SK-N-MC (cell line): ENCODE results near the gene FGFR4.
"Not testable (repeated sequence)": the region's sequence is repeated elsewhere in the genome, so short reads cannot be mapped to it uniquely, and the experiment has no call there.

Experiments used
- DNase-seq: peaks from one replicate; pipeline ENCODE4 v3.0.0-alpha.2; 2011; ENCODE audit warnings: low read depth, low spot score
- H3K27ac ChIP-seq: fragments of 200-600 bp; sonication (generic); 2 replicates; pipeline ENCODE4 v1.5.1; 2016; ENCODE audit warnings: mixed run types
- H3K36me3 ChIP-seq: fragments of 200-600 bp; sonication (generic); 2 replicates; pipeline ENCODE4 v1.6.1; 2017; ENCODE audit warnings: antibody characterized with exemption, low read length, mixed read lengths; ENCODE audit not compliant: insufficient read depth
- H3K4me3 ChIP-seq: fragments of 200-600 bp; sonication (generic); 2 replicates; pipeline ENCODE4 v1.5.1; 2016
- H3K9ac ChIP-seq: fragments of 200-600 bp; sonication (generic); 2 replicates; pipeline ENCODE4 v1.8.0; 2017; ENCODE audit warnings: mixed run types, mixed read lengths; ENCODE audit not compliant: insufficient read length
- H3K9me3 ChIP-seq: fragments of 200-600 bp; sonication (generic); 2 replicates; pipeline ENCODE4 v1.6.1; 2017; ENCODE audit warnings: low read depth, mild to moderate bottlenecking, antibody characterized with exemption, low read length, moderate library complexity, mixed read lengths
- EZH2 ChIP-seq: fragments of 200-600 bp; sonication (generic); IDR thresholded peaks from one replicate; pipeline ENCODE4 v1.6.1; 2017; ENCODE audit warnings: antibody characterized with exemption
- FOXP2 ChIP-seq: optimal IDR thresholded peaks from 2 replicates; pipeline ENCODE3; 2011; ENCODE audit warnings: mild to moderate bottlenecking, moderate library complexity; ENCODE audit not compliant: insufficient read depth; ENCODE audit errors: extremely low read length, control extremely low read depth
- POLR2AphosphoS5 ChIP-seq: IDR thresholded peaks from 2 replicates; pipeline ENCODE4 v1.6.1; 2012; ENCODE audit warnings: mild to moderate bottlenecking, low read depth, low read length, borderline replicate concordance

FGFR4 gene

GRCh38 chr5:177086654-177087397 lies at the start of gene FGFR4:
Gene FGFR4 (plus strand): TSS chr5:177086915. CDS start chr5:177089603, 2,688 bp downstream.
- Histone ChIP-seq H3K36me3 (no peaks in the 10 kb centered on the region), H3K4me3 (peak within 1 kb of the TSS; percentile 89), H3K27ac (0 out of 2 replicates have a peak within 1 kb of the TSS, but pooled peaks have one; percentile 26), H3K9ac (peak within 1 kb of the TSS; percentile 73), H3K9me3 (no peaks in the 10 kb centered on the region)
- TF ChIP-seq EZH2, result no peak
- TF ChIP-seq POLR2AphosphoS5, result peak; percentile 77; the same call in 1 of the 2 replicates
- TF ChIP-seq FOXP2, result peak; percentile 58
- no peak for DNase-seq

GRCh38 chr5:177036921-177037320 lies 49.8 kb upstream of the FGFR4 start:
- no peak overlapping the region for H3K27ac ChIP-seq
- TF ChIP-seq POLR2AphosphoS5 (no peak), EZH2 (no peak), FOXP2 (no peak)
- H3K9ac ChIP-seq, result no peak overlapping the region
- no peak overlapping the region for H3K4me3 ChIP-seq
- no peak for DNase-seq
- no peaks in the 10 kb centered on the region for H3K9me3 ChIP-seq
- H3K36me3 ChIP-seq, result peaks cover 43% of the 10 kb centered on the region

GRCh38 chr5:177040814-177041420 lies 45.8 kb upstream of the FGFR4 start:
- H3K9me3 ChIP-seq, result no peaks in the 10 kb centered on the region
- H3K4me3 ChIP-seq, result no peak overlapping the region
- TF ChIP-seq EZH2 (no peak), POLR2AphosphoS5 (no peak), FOXP2 (no peak)
- H3K27ac ChIP-seq, result no peak overlapping the region
- H3K36me3 ChIP-seq, result peaks cover 61% of the 10 kb centered on the region
- no peak for DNase-seq
- H3K9ac ChIP-seq, result no peak overlapping the region

GRCh38 chr5:177041936-177042335 lies 44.8 kb upstream of the FGFR4 start:
- no peaks in the 10 kb centered on the region for H3K9me3 ChIP-seq
- H3K4me3 ChIP-seq, result no peak overlapping the region
- DNase-seq, result no peak
- TF ChIP-seq POLR2AphosphoS5, result no peak
- no peak for TF ChIP-seq EZH2
- TF ChIP-seq FOXP2, result no peak
- no peak overlapping the region for H3K9ac ChIP-seq
- H3K27ac ChIP-seq, result no peak overlapping the region
- peaks cover 64% of the 10 kb centered on the region for H3K36me3 ChIP-seq

- Histone ChIP-seq H3K27ac (no peak overlapping the region), H3K9me3 (no peaks in the 10 kb centered on the region), H3K36me3 (peaks cover 71% of the 10 kb centered on the region), H3K4me3 (no peak overlapping the region), H3K9ac (no peak overlapping the region)
- no peak for TF ChIP-seq EZH2
- no peak for TF ChIP-seq POLR2AphosphoS5
- TF ChIP-seq FOXP2, result no peak
- DNase-seq, result no peak
Measured at GRCh38 chr5:177043114-177043513, 43.6 kb upstream of the FGFR4 start.

GRCh38 chr5:177043958-177044357 lies 42.8 kb upstream of the FGFR4 start:
- Histone ChIP-seq H3K9me3 (no peaks in the 10 kb centered on the region), H3K4me3 (no peak overlapping the region), H3K27ac (no peak overlapping the region), H3K36me3 (peaks cover 72% of the 10 kb centered on the region), H3K9ac (no peak overlapping the region)
- no peak for TF ChIP-seq FOXP2
- no peak for TF ChIP-seq EZH2
- TF ChIP-seq POLR2AphosphoS5, result no peak
- DNase-seq, result no peak

GRCh38 chr5:177044641-177045040 lies 42.1 kb upstream of the FGFR4 start:
- H3K36me3 ChIP-seq, result peaks cover 75% of the 10 kb centered on the region
- DNase-seq, result no peak
- H3K9me3 ChIP-seq, result no peaks in the 10 kb centered on the region

GRCh38 chr5:177045631-177046030 lies 41.1 kb upstream of the FGFR4 start:
- peaks cover 82% of the 10 kb centered on the region for H3K36me3 ChIP-seq
- DNase-seq, result no peak

More at GRCh38 chr5:177044641-177045040, 42.1 kb upstream of the FGFR4 start:
- H3K4me3 ChIP-seq, result no peak overlapping the region
- H3K27ac ChIP-seq, result no peak overlapping the region
- no peak overlapping the region for H3K9ac ChIP-seq
- TF ChIP-seq EZH2 (no peak), POLR2AphosphoS5 (no peak), FOXP2 (no peak)

GRCh38 chr5:177048531-177048930 lies 38.2 kb upstream of the FGFR4 start:
- H3K9me3 ChIP-seq, H3K9ac ChIP-seq, H3K4me3 ChIP-seq, H3K27ac ChIP-seq, DNase-seq: not testable (repeated sequence)
- H3K36me3 ChIP-seq, result peaks cover 80% of the 10 kb centered on the region

More at GRCh38 chr5:177045631-177046030, 41.1 kb upstream of the FGFR4 start:
- no peak overlapping the region for H3K9ac ChIP-seq
- H3K9me3 ChIP-seq, result no peaks in the 10 kb centered on the region
- TF ChIP-seq EZH2 (no peak), POLR2AphosphoS5 (no peak), FOXP2 (no peak)
- no peak overlapping the region for H3K4me3 ChIP-seq
- H3K27ac ChIP-seq, result no peak overlapping the region
